A549 (cell line): ENCODE data around the gene RAB11FIP4. TPM values are rescaled to one million over a fixed set of nuclear protein-coding genes. Genes with fewer than 3 reads are reported as not detected.

Experiments used
- ATAC-seq, 2 experiments: fragments of 200-7000 bp in 1 of 2; fragments of >200 bp in 1 of 2; cut with Nextera tagmentation in 1 of 2; cut with Tn5 transposase in 1 of 2; 3 replicates each; pipeline versions ENCODE4 v1.8.0 to v1.9.1; 2018 to 2020; ENCODE audit warnings: mild to moderate bottlenecking in 1 of 2, moderate library complexity in 1 of 2
- CTCF ChIA-PET: fragments of 300-600 bp; sonication (Branson Sonifier 250); formaldehyde crosslinking; extraction: SDS; loops from one replicate; lab custom pipeline; 2021; ENCODE audit warnings: antibody characterized with exemption, inconsistent platforms; lab: Yijun Ruan, JAX
- POLR2A ChIA-PET: fragments of 350-600 bp; formaldehyde crosslinking; extraction: SDS; loops from one replicate; lab custom pipeline; 2021; ENCODE audit warnings: antibody characterized with exemption, inconsistent platforms; lab: Yijun Ruan, JAX
- DNase-seq, 2 experiments: peaks; one replicate each; pipeline versions ENCODE4 v3.0.0 to v3.0.0-alpha.2; 2011 to 2016; ENCODE audit warnings: low read depth in 1 of 2, low spot score in 1 of 2
- FAIRE-seq: peaks from 2 replicates; lab custom pipeline; 2011; peaks lifted over from hg19 to GRCh38; lab: Jason Lieb, UNC
- H3K27ac ChIP-seq, 2 experiments: fragments of >200 bp; sonication (Bioruptor Twin); formaldehyde crosslinking; 3 replicates each; pipeline ENCODE4 v1.5.1; 2016 to 2017
- H3K4me1 ChIP-seq: fragments of >200 bp; sonication (Bioruptor Twin); formaldehyde crosslinking; 3 replicates; pipeline ENCODE4 v1.6.1; 2016
- H3K4me2 ChIP-seq: fragments of >200 bp; sonication (Bioruptor Twin); formaldehyde crosslinking; 3 replicates; pipeline ENCODE4 v1.6.1; 2016
- H3K4me3 ChIP-seq: fragments of >200 bp; sonication (Bioruptor Twin); formaldehyde crosslinking; 3 replicates; pipeline ENCODE4 v1.5.1; 2016
- H3K9me3 ChIP-seq: fragments of >200 bp; sonication (Bioruptor Twin); formaldehyde crosslinking; 3 replicates; pipeline ENCODE4 v1.6.1; 2016
- CEBPB ChIP-seq, 2 experiments: fragments of >200 bp in 1 of 2; sonication (Bioruptor Twin) in 1 of 2; formaldehyde crosslinking in 1 of 2; IDR thresholded peaks; 2 replicates each; pipeline ENCODE4 v1.6.1; 2012 to 2016
- EHMT2 ChIP-seq: fragments of 200-600 bp; sonication (generic); IDR thresholded peaks from 2 replicates; pipeline ENCODE4 v1.6.1; 2016; ENCODE audit warnings: antibody characterized with exemption, low read depth, mild to moderate bottlenecking, moderate library complexity
- EP300 ChIP-seq, 2 experiments: fragments of >200 bp; sonication (Bioruptor Twin); formaldehyde crosslinking; IDR thresholded peaks; 2 replicates in 1 of 2; 3 replicates in 1 of 2; pipeline ENCODE4 v1.6.1; 2016 to 2017
- HOXA7 ChIP-seq: fragments of 250-450 bp; sonication (Bioruptor Pico); IDR thresholded peaks from 2 replicates; pipeline ENCODE4 v1.5.0; 2020; ENCODE audit warnings: mild to moderate bottlenecking, moderate library complexity
- MAFK ChIP-seq: fragments of 450-650 bp; IDR thresholded peaks from 2 replicates; pipeline ENCODE4 v1.6.1; 2014; ENCODE audit not compliant: partially characterized antibody
- MAZ ChIP-seq: fragments of 150-350 bp; IDR thresholded peaks from 2 replicates; pipeline ENCODE4 v1.6.1; 2014; ENCODE audit warnings: antibody characterized with exemption, low read depth, low read length, borderline replicate concordance
- POLR2A ChIP-seq: IDR thresholded peaks from 2 replicates; pipeline ENCODE4 v1.6.1; 2012; ENCODE audit warnings: mild to moderate bottlenecking, low read length
- RFX5 ChIP-seq: fragments of 450-650 bp; IDR thresholded peaks from 2 replicates; pipeline ENCODE4 v1.7.1; 2014; ENCODE audit warnings: antibody characterized with exemption, mild to moderate bottlenecking, moderate library complexity
- RNF2 ChIP-seq: fragments of 200-600 bp; sonication (generic); IDR thresholded peaks from 2 replicates; pipeline ENCODE4 v1.6.1; 2016; ENCODE audit warnings: low read depth, mild to moderate bottlenecking, antibody characterized with exemption, moderate library complexity, borderline replicate concordance
- SMC3 ChIP-seq: fragments of >200 bp; sonication (Bioruptor Twin); formaldehyde crosslinking; IDR thresholded peaks from 3 replicates; pipeline ENCODE4 v1.6.1; 2018; ENCODE audit warnings: inconsistent platforms
- TFCP2L1 ChIP-seq: fragments of 250-450 bp; sonication (Bioruptor Pico); IDR thresholded peaks from 2 replicates; pipeline ENCODE4 v1.5.0; 2021; ENCODE audit warnings: mild to moderate bottlenecking
- ZFP36 ChIP-seq: fragments of 450-650 bp; IDR thresholded peaks from 2 replicates; pipeline ENCODE4 v1.6.1; 2014; ENCODE audit warnings: borderline replicate concordance; ENCODE audit not compliant: partially characterized antibody
- ZNF302 ChIP-seq: fragments of 250-450 bp; sonication (Bioruptor Pico); IDR thresholded peaks from 2 replicates; pipeline ENCODE4 v1.9.0; 2021; ENCODE audit warnings: inconsistent platforms, mild to moderate bottlenecking, moderate library complexity
- WGBS: methylation state at CpG from one replicate; pipeline ENCODE4 v1.1.6; 2017; ENCODE audit errors: missing lambda C conversion rate; 5-methylcytosine and 5-hydroxymethylcytosine counted together
- polyA plus RNA-seq, 4 experiments: library from polyadenylated mRNA; depleted of rRNA in 3 of 4; stranded (reverse); fragments of >200 nt; fragmentation: RNase III in 1 of 4; extraction: RNeasy Plus Mini Kit Qiagen cat#74134 plus additional on column Dnase treatment in 1 of 4; gene quantifications; 2 replicates in 3 of 4; 3 replicates in 1 of 4; pipeline ENCODE4 v1.2.3, GENCODE V29; 2011 to 2017
- TF ChIP-seq, protein P1 (sequence below): IDR thresholded peaks from 2 replicates; pipeline ENCODE4 v1.6.1; 2012
- TF ChIP-seq, protein P2 (sequence below): fragments of 250-450 bp; sonication (Bioruptor Pico); IDR thresholded peaks from 2 replicates; pipeline ENCODE4 v1.5.0; 2020; ENCODE audit warnings: low read depth, mild to moderate bottlenecking, moderate library complexity
- TF ChIP-seq, protein P3 (sequence below): fragments of 450-650 bp; IDR thresholded peaks from 2 replicates; pipeline ENCODE4 v1.6.1; 2014; ENCODE audit warnings: antibody characterized with exemption

RAB11FIP4 gene
- polyA plus RNA-seq, 2 of the 4 experiments (the other 2 are of a cell fraction), result 1.9 to 3.5 TPM

DNA sequence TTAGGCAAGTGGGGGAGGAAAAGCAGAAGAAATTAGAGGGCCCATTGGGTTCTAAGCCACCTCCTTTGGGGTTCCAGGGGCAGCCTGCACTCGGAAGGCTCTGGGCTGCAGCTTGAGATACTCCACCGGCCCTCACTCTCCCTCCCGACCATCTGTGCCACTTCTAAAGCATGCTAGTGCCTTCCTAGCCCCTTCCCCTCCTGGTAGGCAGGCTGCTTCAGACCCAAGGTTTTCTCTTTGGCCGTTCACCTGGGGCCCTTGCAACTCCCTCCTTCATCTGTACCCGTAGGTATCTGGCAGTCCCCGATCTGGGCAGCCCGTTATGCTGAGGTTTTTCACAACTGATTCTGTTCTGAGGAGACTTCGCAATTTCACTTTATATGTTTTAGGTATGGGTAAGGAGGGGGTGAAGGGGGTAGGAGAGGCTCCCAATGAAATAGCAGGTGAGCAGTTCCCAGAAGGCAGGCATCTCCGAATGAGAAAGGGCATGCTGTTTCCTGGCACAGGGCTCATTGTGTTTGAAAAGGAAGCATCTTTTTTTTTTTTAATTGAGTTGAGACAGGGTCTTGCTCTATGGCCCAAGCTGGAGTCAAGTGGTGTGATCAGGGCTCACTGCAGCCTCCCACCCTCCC is 98.7 kb downstream of the RAB11FIP4 start:
- ATAC-seq, result no peak

GRCh38 chr17:31490671-31491375 is 99.3 kb downstream of the RAB11FIP4 start:
- 65% methylated on average over 9 of the region's 9 CpGs for WGBS
- Histone ChIP-seq H3K4me1 (peaks cover 12% of the 10 kb centered on the region; the same call in 2 of the 3 replicates), H3K27ac (no peak overlapping the region), H3K4me2 (no peak overlapping the region), H3K9me3 (no peaks in the 10 kb centered on the region), H3K4me3 (no peak overlapping the region)
- no peak for TF ChIP-seq RFX5
- no peak for TF ChIP-seq MAFK
- TF ChIP-seq RNF2, result no peak
- no peak for TF ChIP-seq ZFP36
- no peak for TF ChIP-seq ZNF302 (CRISPR knock-in tag)
- DNase-seq, result no peak
- ChIA-PET POLR2A (no interaction called here), CTCF (interaction anchor here (1.0 to 4.8 kb wide), 7 partner anchors 11 to 53 kb away, joined by 3 to 19 read pairs (median 4); no protein-coding TSS in a partner anchor)
- FAIRE-seq, result no peak
- ATAC-seq, result no peak

More for the DNA sequence above, 98.7 kb downstream of the RAB11FIP4 start:
- H3K9me3 ChIP-seq, result no peaks in the 10 kb centered on the region
- no peak for TF ChIP-seq TFCP2L1 (CRISPR knock-in tag)
- TF ChIP-seq, protein P1, sequence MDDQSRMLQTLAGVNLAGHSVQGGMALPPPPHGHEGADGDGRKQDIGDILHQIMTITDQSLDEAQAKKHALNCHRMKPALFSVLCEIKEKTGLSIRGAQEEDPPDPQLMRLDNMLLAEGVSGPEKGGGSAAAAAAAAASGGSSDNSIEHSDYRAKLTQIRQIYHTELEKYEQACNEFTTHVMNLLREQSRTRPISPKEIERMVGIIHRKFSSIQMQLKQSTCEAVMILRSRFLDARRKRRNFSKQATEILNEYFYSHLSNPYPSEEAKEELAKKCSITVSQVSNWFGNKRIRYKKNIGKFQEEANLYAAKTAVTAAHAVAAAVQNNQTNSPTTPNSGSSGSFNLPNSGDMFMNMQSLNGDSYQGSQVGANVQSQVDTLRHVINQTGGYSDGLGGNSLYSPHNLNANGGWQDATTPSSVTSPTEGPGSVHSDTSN, result no peak
- TF ChIP-seq HOXA7, result no peak
- WGBS, result 86% methylated on average over 9 of the region's 9 CpGs
- DNase-seq (no peak), FAIRE-seq (no peak)
- ChIA-PET CTCF (interaction anchor here (1.7 to 2.0 kb wide), 2 partner anchors 32 to 53 kb away, joined by 4 to 5 read pairs; no protein-coding TSS in a partner anchor), POLR2A (no interaction called here)
- peaks cover 12% of the 10 kb centered on the region; the same call in 2 of the 3 replicates for H3K4me1 ChIP-seq
- no peak overlapping the region for H3K27ac ChIP-seq
- H3K4me3 ChIP-seq, result no peak overlapping the region
- no peak overlapping the region for H3K4me2 ChIP-seq

- WGBS, result 69% methylated on average over 18 of the region's 18 CpGs
- POLR2A ChIA-PET, result no interaction called here
Measured at GRCh38 chr17:31491376-31492131, 100.1 kb downstream of the RAB11FIP4 start.

More at GRCh38 chr17:31491376-31492131, 100.1 kb downstream of the RAB11FIP4 start:
- Histone ChIP-seq H3K27ac (no peak overlapping the region), H3K4me1 (peaks cover 12% of the 10 kb centered on the region; the same call in 2 of the 3 replicates), H3K4me2 (no peak overlapping the region), H3K4me3 (no peak overlapping the region), H3K9me3 (no peaks in the 10 kb centered on the region)
- FAIRE-seq (no peak), ATAC-seq (no peak), DNase-seq (no peak)
- CTCF ChIA-PET, result interaction anchor here (1.0 to 4.8 kb wide), 7 partner anchors 11 to 351 kb away, joined by 3 to 19 read pairs (median 7); no protein-coding TSS in a partner anchor
- no peak for TF ChIP-seq CEBPB (IDR thresholded peaks at IDR 0.05)
- no peak for TF ChIP-seq EP300 (IDR thresholded peaks at IDR 0.05)
- no peak for TF ChIP-seq EHMT2
- TF ChIP-seq, protein P2, sequence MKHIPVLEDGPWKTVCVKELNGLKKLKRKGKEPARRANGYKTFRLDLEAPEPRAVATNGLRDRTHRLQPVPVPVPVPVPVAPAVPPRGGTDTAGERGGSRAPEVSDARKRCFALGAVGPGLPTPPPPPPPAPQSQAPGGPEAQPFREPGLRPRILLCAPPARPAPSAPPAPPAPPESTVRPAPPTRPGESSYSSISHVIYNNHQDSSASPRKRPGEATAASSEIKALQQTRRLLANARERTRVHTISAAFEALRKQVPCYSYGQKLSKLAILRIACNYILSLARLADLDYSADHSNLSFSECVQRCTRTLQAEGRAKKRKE (CRISPR knock-in tag), result no peak
- TF ChIP-seq SMC3, result no peak
- no peak for TF ChIP-seq MAZ
- no peak for TF ChIP-seq RFX5
- TF ChIP-seq, protein P3, sequence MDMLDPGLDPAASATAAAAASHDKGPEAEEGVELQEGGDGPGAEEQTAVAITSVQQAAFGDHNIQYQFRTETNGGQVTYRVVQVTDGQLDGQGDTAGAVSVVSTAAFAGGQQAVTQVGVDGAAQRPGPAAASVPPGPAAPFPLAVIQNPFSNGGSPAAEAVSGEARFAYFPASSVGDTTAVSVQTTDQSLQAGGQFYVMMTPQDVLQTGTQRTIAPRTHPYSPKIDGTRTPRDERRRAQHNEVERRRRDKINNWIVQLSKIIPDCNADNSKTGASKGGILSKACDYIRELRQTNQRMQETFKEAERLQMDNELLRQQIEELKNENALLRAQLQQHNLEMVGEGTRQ, result no peak
- no peak for TF ChIP-seq POLR2A
